PC-3 (cell line): ENCODE results near the gene LEPR. TPM values are rescaled to one million over a fixed set of nuclear protein-coding genes. Genes with fewer than 3 reads are reported as not detected.

Experiments used
- ATAC-seq: fragments of 200-7000 bp; cut with Tn5 transposase; 2 replicates; pipeline ENCODE4 v1.9.1; 2020; ENCODE audit warnings: mild to moderate bottlenecking, moderate library complexity
- BruUV-seq: library from RNA; stranded (reverse); fragments of 400-500 nt; replicated peaks from 2 replicates; lab custom pipeline; 2021; lab: Mats Ljungman, UMichigan
- CTCF ChIA-PET: fragments of 300-600 bp; sonication (Branson Sonifier 250); formaldehyde crosslinking; loops from one replicate; lab custom pipeline; 2022; ENCODE audit warnings: antibody characterized with exemption; lab: Charles Lee
- POLR2A ChIA-PET: fragments of 300-600 bp; sonication (Branson Sonifier 250); formaldehyde crosslinking; loops from one replicate; lab custom pipeline; 2022; ENCODE audit warnings: antibody characterized with exemption; ENCODE audit not compliant: unreplicated experiment; lab: Charles Lee
- DNase-seq: peaks from one replicate; pipeline ENCODE4 v3.0.0-alpha.2; 2015
- H2AFZ ChIP-seq: fragments of 300-600 bp; sonication (generic); 2 replicates; pipeline ENCODE4 v1.6.0; 2016; ENCODE audit warnings: antibody characterized with exemption, low read length
- H3F3A ChIP-seq: fragments of 300-600 bp; sonication (generic); one replicate; pipeline ENCODE4 v1.6.0; 2017; ENCODE audit warnings: antibody characterized with exemption, low read length, control low read depth, mild to moderate bottlenecking; ENCODE audit not compliant: unreplicated experiment
- H3K27ac ChIP-seq: fragments of 300-600 bp; sonication (generic); 2 replicates; pipeline ENCODE4 v1.5.1; 2016; ENCODE audit warnings: mild to moderate bottlenecking, low read length
- H3K27me3 ChIP-seq: fragments of 300-600 bp; sonication (generic); 2 replicates; pipeline ENCODE4 v1.6.1; 2016; ENCODE audit warnings: low read length, mixed read lengths
- H3K36me3 ChIP-seq: fragments of 300-600 bp; sonication (generic); 2 replicates; pipeline ENCODE4 v1.6.1; 2016; ENCODE audit warnings: low read depth, mixed run types, low read length, mixed read lengths
- H3K4me1 ChIP-seq: fragments of 300-600 bp; sonication (generic); 2 replicates; pipeline ENCODE4 v1.5.1; 2016; ENCODE audit warnings: low read length; ENCODE audit not compliant: insufficient read depth
- H3K4me2 ChIP-seq: fragments of 300-600 bp; sonication (generic); 2 replicates; pipeline ENCODE4 v1.6.0; 2016; ENCODE audit warnings: low read length
- H3K4me3 ChIP-seq: fragments of 300-600 bp; sonication (generic); 2 replicates; pipeline ENCODE4 v1.5.1; 2016; ENCODE audit warnings: mild to moderate bottlenecking, low read length, mixed read lengths
- H3K79me2 ChIP-seq: fragments of 300-600 bp; sonication (generic); 2 replicates; pipeline ENCODE4 v1.6.1; 2017; ENCODE audit warnings: low read length, mixed read lengths
- H3K9ac ChIP-seq: fragments of 300-600 bp; sonication (generic); 2 replicates; pipeline ENCODE4 v1.6.0; 2016; ENCODE audit warnings: mild to moderate bottlenecking, low read length
- H3K9me2 ChIP-seq: fragments of 300-600 bp; sonication (generic); replicated peaks from 2 replicates; pipeline ENCODE4 v1.6.1; 2016; ENCODE audit warnings: mixed run types, low read length, mixed read lengths
- H3K9me3 ChIP-seq: fragments of 300-600 bp; sonication (generic); 2 replicates; pipeline ENCODE4 v1.6.1; 2016; ENCODE audit warnings: low read length, mixed read lengths
- H4K20me1 ChIP-seq: fragments of 300-600 bp; sonication (generic); 2 replicates; pipeline ENCODE4 v1.6.1; 2016; ENCODE audit warnings: low read length, mixed read lengths
- EZH2 ChIP-seq: fragments of 300-600 bp; sonication (generic); IDR thresholded peaks from one replicate; pipeline ENCODE4 v1.6.1; 2017; ENCODE audit warnings: antibody characterized with exemption, mild to moderate bottlenecking, low read length; ENCODE audit not compliant: unreplicated experiment
- EZH2phosphoT487 ChIP-seq: fragments of 300-600 bp; sonication (generic); IDR thresholded peaks from 2 replicates; pipeline ENCODE4 v1.6.1; 2018; ENCODE audit warnings: mild to moderate bottlenecking, antibody characterized with exemption, low read length, borderline replicate concordance
- intact Hi-C: fragments of 100-400 bp; cut with micrococcal nuclease; formaldehyde crosslinking; loops from 2 replicates; pipeline ENCODE4 v1.9.0; 2023
- total RNA-seq: library from RNA; depleted of rRNA; stranded (reverse); fragments of >200 nt; gene quantifications from 2 replicates; pipeline ENCODE4 v1.2.3, GENCODE V29; 2014
- TF ChIP-seq, protein P1 (sequence below): fragments of 300-600 bp; sonication (generic); conservative IDR thresholded peaks from 2 replicates; pipeline ENCODE4 v1.5.1; 2017; ENCODE audit warnings: antibody characterized with exemption, low read depth, mild to moderate bottlenecking, low read length

LEPR gene
- total RNA-seq, 1 experiment from 2014 or later, result not detected

DNA sequence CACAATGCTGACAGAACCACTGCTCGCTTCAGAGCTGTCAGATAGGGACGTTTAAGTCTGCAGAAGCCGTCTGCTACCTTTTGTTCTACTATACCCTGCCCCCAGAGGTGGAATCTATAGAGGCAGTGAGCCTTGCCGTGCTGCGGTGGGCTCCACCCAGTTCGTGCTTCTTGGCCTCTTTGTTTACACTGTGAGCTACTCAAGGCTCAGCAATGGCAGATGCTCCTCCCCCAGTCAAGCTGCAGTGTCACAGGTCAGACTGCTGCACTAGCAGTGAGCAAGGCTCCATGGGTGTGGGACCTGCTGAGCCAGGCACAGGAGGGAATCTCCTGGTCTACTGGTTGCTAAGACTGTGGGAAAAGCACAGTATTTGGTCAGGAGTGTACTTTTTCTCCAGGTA is 47.1 kb downstream of the LEPR start:
- TF ChIP-seq EZH2, result no peak
- no peak for TF ChIP-seq EZH2phosphoT487
- TF ChIP-seq, protein P1, sequence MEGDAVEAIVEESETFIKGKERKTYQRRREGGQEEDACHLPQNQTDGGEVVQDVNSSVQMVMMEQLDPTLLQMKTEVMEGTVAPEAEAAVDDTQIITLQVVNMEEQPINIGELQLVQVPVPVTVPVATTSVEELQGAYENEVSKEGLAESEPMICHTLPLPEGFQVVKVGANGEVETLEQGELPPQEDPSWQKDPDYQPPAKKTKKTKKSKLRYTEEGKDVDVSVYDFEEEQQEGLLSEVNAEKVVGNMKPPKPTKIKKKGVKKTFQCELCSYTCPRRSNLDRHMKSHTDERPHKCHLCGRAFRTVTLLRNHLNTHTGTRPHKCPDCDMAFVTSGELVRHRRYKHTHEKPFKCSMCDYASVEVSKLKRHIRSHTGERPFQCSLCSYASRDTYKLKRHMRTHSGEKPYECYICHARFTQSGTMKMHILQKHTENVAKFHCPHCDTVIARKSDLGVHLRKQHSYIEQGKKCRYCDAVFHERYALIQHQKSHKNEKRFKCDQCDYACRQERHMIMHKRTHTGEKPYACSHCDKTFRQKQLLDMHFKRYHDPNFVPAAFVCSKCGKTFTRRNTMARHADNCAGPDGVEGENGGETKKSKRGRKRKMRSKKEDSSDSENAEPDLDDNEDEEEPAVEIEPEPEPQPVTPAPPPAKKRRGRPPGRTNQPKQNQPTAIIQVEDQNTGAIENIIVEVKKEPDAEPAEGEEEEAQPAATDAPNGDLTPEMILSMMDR, result no peak
- Histone ChIP-seq H3K36me3 (no peaks in the 10 kb centered on the region), H3K4me2 (peak overlapping the region; percentile 61), H3K79me2 (no peaks in the 10 kb centered on the region), H3K9ac (no peak overlapping the region), H2AFZ (peak overlapping the region; percentile 65; the same call in 1 of the 2 replicates), H4K20me1 (no peaks in the 10 kb centered on the region), H3F3A (no peaks in the 10 kb centered on the region), H3K9me2 (no peaks in the 10 kb centered on the region), H3K27me3 (no peaks in the 10 kb centered on the region), H3K27ac (no peak overlapping the region), H3K4me3 (no peak overlapping the region), H3K4me1 (peaks cover 7% of the 10 kb centered on the region; the same call in 1 of the 2 replicates), H3K9me3 (no peaks in the 10 kb centered on the region)
- intact Hi-C loops, result no loop called here
- ChIA-PET POLR2A (no interaction called here), CTCF (interaction anchor here (0.5 to 1.0 kb wide), 2 partner anchors 10 to 777 kb away, joined by 3 to 5 read pairs; no protein-coding TSS in a partner anchor)
- DNase-seq (peak; percentile 78), ATAC-seq (peak; percentile 75)
- BruUV-seq, result no TSS peak

- no peaks in the 10 kb centered on the region for H3F3A ChIP-seq
- H3K4me3 ChIP-seq, result no peak overlapping the region
- intact Hi-C loops, result no loop called here
- DNase-seq, result no peak
- ATAC-seq, result no peak
- no TSS peak for BruUV-seq
- CTCF ChIA-PET, result interaction anchor here (0.6 kb wide), 1 partner anchor 208 kb away, joined by 3 read pairs; no protein-coding TSS in a partner anchor
- no peaks in the 10 kb centered on the region for H3K9me3 ChIP-seq
- no peak overlapping the region for H3K4me2 ChIP-seq
- H3K79me2 ChIP-seq, result no peaks in the 10 kb centered on the region
- H3K27me3 ChIP-seq, result peaks cover 17% of the 10 kb centered on the region; the same call in 1 of the 2 replicates
- no peak overlapping the region for H2AFZ ChIP-seq
- peaks cover 7% of the 10 kb centered on the region; the same call in 1 of the 2 replicates for H3K4me1 ChIP-seq
- H4K20me1 ChIP-seq, result no peaks in the 10 kb centered on the region
- H3K27ac ChIP-seq, result no peak overlapping the region
- TF ChIP-seq EZH2 (no peak), EZH2phosphoT487 (no peak)
- TF ChIP-seq, protein P1, result no peak
- POLR2A ChIA-PET, result no interaction called here
- no peaks in the 10 kb centered on the region for H3K9me2 ChIP-seq
- H3K36me3 ChIP-seq, result no peaks in the 10 kb centered on the region
- no peak overlapping the region for H3K9ac ChIP-seq
Measured at GRCh38 chr1:65469126-65469888, 48.8 kb downstream of the LEPR start.

GRCh38 chr1:65469889-65470340 is 49.4 kb downstream of the LEPR start:
- peaks cover 20% of the 10 kb centered on the region; the same call in 1 of the 2 replicates for H3K27me3 ChIP-seq
- no peak overlapping the region for H3K27ac ChIP-seq
- DNase-seq (no peak), ATAC-seq (no peak)
- no peaks in the 10 kb centered on the region for H3F3A ChIP-seq
- TF ChIP-seq EZH2phosphoT487 (no peak), EZH2 (no peak)
- TF ChIP-seq, protein P1, result no peak
- H3K36me3 ChIP-seq, result no peaks in the 10 kb centered on the region
- ChIA-PET CTCF (no interaction called here), POLR2A (no interaction called here)
- no peaks in the 10 kb centered on the region for H4K20me1 ChIP-seq
- no peaks in the 10 kb centered on the region for H3K79me2 ChIP-seq
- H3K9me3 ChIP-seq, result no peaks in the 10 kb centered on the region
- H3K4me2 ChIP-seq, result no peak overlapping the region
- no peaks in the 10 kb centered on the region for H3K9me2 ChIP-seq
- peaks cover 7% of the 10 kb centered on the region; the same call in 1 of the 2 replicates for H3K4me1 ChIP-seq
- no peak overlapping the region for H2AFZ ChIP-seq
- no peak overlapping the region for H3K9ac ChIP-seq
- intact Hi-C loops, result no loop called here
- no peak overlapping the region for H3K4me3 ChIP-seq
- BruUV-seq, result no TSS peak
